Gastroesophageal sphincter (tissue), 4 donors: ENCODE results near the gene PLXDC1. TPM values are rescaled to one million over a fixed set of nuclear protein-coding genes. Genes with fewer than 3 reads are reported as not detected.
"Not testable (repeated sequence)": the region's sequence is repeated elsewhere in the genome, so short reads cannot be mapped to it uniquely, and the experiment has no call there.

Source experiments
- ATAC-seq: fragments of 150-250 bp; one replicate; pipeline ENCODE4 v1.9.1; 2016; ENCODE audit warnings: mild to moderate bottlenecking, moderate library complexity
- H3K27ac ChIP-seq, 4 donors: fragments of 200-600 bp; sonication (generic) in 3 of 4; 1 replicate in 3 of 4; 2 replicates in 1 of 4; pipeline ENCODE4 v1.5.1; 2016 to 2019
- H3K27me3 ChIP-seq: fragments of 200-600 bp; sonication (generic); one replicate; pipeline ENCODE4 v1.5.1; 2019
- H3K36me3 ChIP-seq, 2 donors: fragments of 200-600 bp; sonication (generic); one replicate each; pipeline ENCODE4 v1.5.1; 2019; ENCODE audit warnings: control low read depth in 1 of 2
- H3K4me1 ChIP-seq, 3 donors: fragments of 200-600 bp; sonication (generic); 1 replicate in 2 of 3; 2 replicates in 1 of 3; pipeline ENCODE4 v1.5.1; 2016 to 2019; ENCODE audit warnings: control low read depth in 2 of 3
- H3K4me3 ChIP-seq, 2 donors: fragments of 200-600 bp; sonication (generic); one replicate each; pipeline ENCODE4 v1.5.1; 2019; ENCODE audit warnings: mild to moderate bottlenecking in 1 of 2, moderate library complexity in 1 of 2
- H3K9me3 ChIP-seq, 3 donors: fragments of 200-600 bp; sonication (generic); one replicate each; pipeline ENCODE4 v1.5.1; 2017 to 2019; ENCODE audit warnings: control low read depth in 2 of 3
- EP300 ChIP-seq: sonication (generic); formaldehyde crosslinking; IDR thresholded peaks from one replicate; pipeline ENCODE4 v1.6.1; 2017; ENCODE audit warnings: antibody characterized with exemption, mild to moderate bottlenecking
- POLR2A ChIP-seq, 2 donors: fragments of 450-650 bp; IDR thresholded peaks; one replicate each; pipeline ENCODE4 v1.6.1; 2017; ENCODE audit warnings: antibody characterized with exemption in 2 of 2, mild to moderate bottlenecking in 2 of 2, moderate library complexity in 1 of 2
- POLR2AphosphoS5 ChIP-seq: sonication (generic); formaldehyde crosslinking; IDR thresholded peaks from one replicate; pipeline ENCODE4 v1.6.1; 2017; ENCODE audit warnings: antibody characterized with exemption
- WGBS, 2 donors: methylation state at CpG; one replicate each; pipeline ENCODE4 v1.1.5; 2018; ENCODE audit warnings: low coverage in 1 of 2; 5-methylcytosine and 5-hydroxymethylcytosine counted together
- total RNA-seq, 4 donors: library from RNA; depleted of rRNA; stranded (reverse); fragments of >200 nt; gene quantifications; one replicate each; pipeline ENCODE4 v1.1.0, GENCODE V29; 2016
- TF ChIP-seq, protein P1 (sequence below), 4 experiments: fragments of 200-600 bp in 2 of 4; fragments of 450-650 bp in 2 of 4; sonication (generic) in 1 of 4; IDR thresholded peaks; one replicate each; pipeline ENCODE4 v1.5.1; 2017 to 2019; ENCODE audit warnings: antibody characterized with exemption in 4 of 4, mild to moderate bottlenecking in 2 of 4, moderate library complexity in 2 of 4

PLXDC1 gene
- total RNA-seq, 4 donors from 2014 or later: 5.5 to 21.6 (median 17.4) TPM

DNA sequence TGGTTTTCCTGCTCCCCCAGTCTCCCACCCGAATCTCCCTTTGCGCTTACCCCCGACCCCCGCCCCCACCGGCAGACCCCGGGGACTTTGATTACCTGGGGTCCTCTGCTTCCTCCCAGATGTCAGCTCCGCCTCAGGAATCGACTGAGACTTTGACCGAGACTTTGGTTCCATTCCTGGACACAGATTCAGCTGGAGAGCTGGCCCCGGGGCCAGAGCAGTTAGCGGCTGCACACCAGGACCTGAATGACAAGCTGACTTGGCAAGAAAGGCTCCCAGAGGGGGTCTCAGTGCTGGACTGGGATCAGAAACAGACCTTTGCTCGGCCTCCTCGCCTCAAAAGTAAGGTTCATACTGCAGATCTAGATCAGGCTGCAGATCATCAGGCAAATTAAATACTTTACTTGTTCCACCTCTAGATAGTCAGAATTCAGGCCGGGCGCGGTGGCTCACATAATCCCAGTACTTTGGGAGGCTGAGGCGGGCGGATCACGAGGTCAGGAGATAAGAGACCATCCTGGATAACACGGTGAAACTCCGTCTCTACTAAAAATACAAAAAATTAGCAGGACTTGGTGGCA lies 123.9 kb downstream of the PLXDC1 start:
- WGBS, 2 donors: 35 to 71% methylated on average over 4 to 7 of the region's 21 CpGs
- Histone ChIP-seq H3K4me1 (peaks cover 0 to 16% (median 8%) of the 10 kb centered on the region in 3 donors), H3K27ac (peak overlapping the region in 3 of 4 donors; percentile 49 to 72 (median 60)), H3K36me3 (no peaks in the 10 kb centered on the region), H3K4me3 (peak overlapping the region; percentile 12 to 55), H3K9me3 (no peaks in the 10 kb centered on the region), H3K27me3 (peaks cover 10% of the 10 kb centered on the region)
- peak; percentile 20 for ATAC-seq
- TF ChIP-seq POLR2A (IDR thresholded peaks at IDR 0.05) (no peak), POLR2AphosphoS5 (no peak), EP300 (no peak)
- TF ChIP-seq, protein P1, sequence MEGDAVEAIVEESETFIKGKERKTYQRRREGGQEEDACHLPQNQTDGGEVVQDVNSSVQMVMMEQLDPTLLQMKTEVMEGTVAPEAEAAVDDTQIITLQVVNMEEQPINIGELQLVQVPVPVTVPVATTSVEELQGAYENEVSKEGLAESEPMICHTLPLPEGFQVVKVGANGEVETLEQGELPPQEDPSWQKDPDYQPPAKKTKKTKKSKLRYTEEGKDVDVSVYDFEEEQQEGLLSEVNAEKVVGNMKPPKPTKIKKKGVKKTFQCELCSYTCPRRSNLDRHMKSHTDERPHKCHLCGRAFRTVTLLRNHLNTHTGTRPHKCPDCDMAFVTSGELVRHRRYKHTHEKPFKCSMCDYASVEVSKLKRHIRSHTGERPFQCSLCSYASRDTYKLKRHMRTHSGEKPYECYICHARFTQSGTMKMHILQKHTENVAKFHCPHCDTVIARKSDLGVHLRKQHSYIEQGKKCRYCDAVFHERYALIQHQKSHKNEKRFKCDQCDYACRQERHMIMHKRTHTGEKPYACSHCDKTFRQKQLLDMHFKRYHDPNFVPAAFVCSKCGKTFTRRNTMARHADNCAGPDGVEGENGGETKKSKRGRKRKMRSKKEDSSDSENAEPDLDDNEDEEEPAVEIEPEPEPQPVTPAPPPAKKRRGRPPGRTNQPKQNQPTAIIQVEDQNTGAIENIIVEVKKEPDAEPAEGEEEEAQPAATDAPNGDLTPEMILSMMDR (IDR thresholded peaks at IDR 0.05): no peak

DNA sequence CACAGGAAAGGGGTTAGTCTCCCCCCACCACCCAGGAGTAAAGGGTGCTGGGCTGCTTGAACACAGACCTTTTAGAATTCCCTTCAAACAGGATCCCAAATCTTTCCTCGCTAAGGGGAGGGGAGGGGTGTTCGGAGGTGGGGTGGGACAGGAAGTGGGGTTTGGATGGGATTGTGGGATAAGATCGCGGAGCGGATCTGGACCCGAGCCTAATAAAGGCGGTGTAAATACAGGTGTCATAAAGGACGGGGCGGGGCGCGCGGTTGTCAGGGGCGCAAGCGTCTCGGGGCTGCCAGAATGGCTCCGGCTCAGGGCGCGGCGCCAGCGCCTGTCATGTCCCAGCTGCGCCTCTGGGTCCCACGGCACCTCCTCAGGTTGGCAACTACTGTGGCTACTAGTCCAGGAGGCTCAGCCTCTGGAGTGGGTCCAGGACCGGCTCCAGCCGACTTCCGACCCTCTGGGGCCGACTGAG lies 124.4 kb downstream of the PLXDC1 start:
- WGBS, 2 donors: 0 to 1% methylated on average over 9 to 10 of the region's 26 CpGs
- Histone ChIP-seq H3K36me3 (no peaks in the 10 kb centered on the region), H3K4me3 (peak overlapping the region; percentile 12 to 55), H3K9me3 (no peaks in the 10 kb centered on the region), H3K27me3 (peaks cover 10% of the 10 kb centered on the region), H3K27ac (peak overlapping the region in 3 of 4 donors; percentile 49 to 72 (median 60)), H3K4me1 (peaks cover 0 to 16% (median 8%) of the 10 kb centered on the region in 3 donors)
- no peak for TF ChIP-seq EP300
- no peak for TF ChIP-seq POLR2AphosphoS5
- TF ChIP-seq, protein P1 (IDR thresholded peaks at IDR 0.05): peak in 2 of 4 experiments; percentile 11 to 20
- no peak for TF ChIP-seq POLR2A (IDR thresholded peaks at IDR 0.05)
- peak; percentile 86 for ATAC-seq

DNA sequence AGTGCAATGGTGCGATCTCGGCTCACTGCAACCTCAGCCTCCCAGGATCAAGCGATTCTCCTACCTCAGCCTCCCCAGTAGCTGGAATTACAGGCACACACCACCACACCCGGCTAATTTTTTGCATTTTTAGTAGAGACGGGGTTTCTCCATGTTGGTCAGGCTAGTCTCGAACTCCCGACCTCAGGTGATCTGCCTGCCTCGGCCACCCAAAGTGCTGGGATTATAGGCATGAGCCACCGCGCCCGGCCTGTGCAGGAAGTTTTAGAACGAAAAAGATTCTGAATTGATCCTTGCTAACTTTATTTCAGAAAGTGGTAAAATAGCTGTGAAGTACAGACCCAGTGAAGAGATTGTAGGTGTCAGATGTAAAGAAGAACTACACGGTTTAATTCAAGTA lies 125.1 kb downstream of the PLXDC1 start:
- Histone ChIP-seq H3K27ac (peak overlapping the region in 2 of 4 donors; percentile 49 to 60), H3K4me1 (peaks cover 0 to 16% (median 8%) of the 10 kb centered on the region in 3 donors)
- not testable (repeated sequence) for ATAC-seq, H3K36me3 ChIP-seq, H3K4me3 ChIP-seq, H3K9me3 ChIP-seq, H3K27me3 ChIP-seq
- 79 to 81% methylated on average over 2 to 12 of the region's 13 CpGs for WGBS, 2 donors

DNA sequence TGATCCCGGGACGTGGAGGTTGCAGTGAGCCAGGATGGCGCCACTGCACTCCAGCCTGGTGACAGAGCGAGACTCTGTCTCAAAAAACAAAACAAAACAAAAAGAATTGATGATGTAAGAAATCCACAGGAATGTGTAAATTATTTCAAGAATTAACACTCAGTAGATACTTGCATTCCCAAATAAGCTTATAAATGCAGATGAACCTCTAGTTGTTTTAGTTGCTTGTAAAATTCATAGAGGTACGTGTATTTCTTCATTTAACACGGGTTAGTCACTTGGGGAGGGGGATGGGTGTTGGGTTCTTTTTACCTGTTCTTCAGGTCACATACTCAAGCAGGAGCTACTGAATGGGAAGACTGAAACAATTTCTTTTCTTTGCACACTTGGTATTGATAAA lies 128.5 kb downstream of the PLXDC1 start:
- no peaks in the 10 kb centered on the region for H3K36me3 ChIP-seq
- no peak overlapping the region for H3K27ac ChIP-seq
- no peak overlapping the region for H3K4me3 ChIP-seq
- H3K9me3 ChIP-seq: no peaks in the 10 kb centered on the region
- WGBS, 2 donors: 89 to 93% methylated on average over 6 of the region's 6 CpGs
- ATAC-seq: no peak
- peaks cover 0 to 24% (median 8%) of the 10 kb centered on the region in 3 donors for H3K4me1 ChIP-seq
- no peak for TF ChIP-seq POLR2A (IDR thresholded peaks at IDR 0.05)
- TF ChIP-seq POLR2AphosphoS5: no peak
- TF ChIP-seq, protein P1 (IDR thresholded peaks at IDR 0.05): no peak
- TF ChIP-seq EP300: no peak
- peaks cover 7% of the 10 kb centered on the region for H3K27me3 ChIP-seq

DNA sequence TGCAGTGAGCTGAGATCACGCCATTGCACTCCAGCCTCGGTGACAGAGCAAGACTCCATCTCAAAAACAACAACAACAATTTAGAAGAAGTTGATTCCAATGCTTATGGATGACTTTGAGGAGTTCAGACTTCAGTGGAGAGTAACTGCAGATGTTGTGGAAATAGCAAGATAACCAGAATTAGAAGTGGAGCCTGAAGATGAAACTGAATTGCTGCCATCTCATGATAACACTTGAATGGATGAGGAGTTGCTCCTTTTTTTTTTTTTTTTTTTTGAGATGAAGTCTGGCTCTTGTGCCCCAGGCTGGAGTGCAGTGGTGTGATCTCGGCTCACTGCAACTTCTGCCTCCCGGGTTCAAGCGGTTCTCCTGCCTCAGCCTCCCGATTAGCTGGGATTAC lies 131.4 kb downstream of the PLXDC1 start:
- ATAC-seq, H3K9me3 ChIP-seq, H3K27me3 ChIP-seq, H3K27ac ChIP-seq, H3K36me3 ChIP-seq, H3K4me3 ChIP-seq: not testable (repeated sequence)
- peaks cover 0 to 12% (median 0%) of the 10 kb centered on the region in 3 donors for H3K4me1 ChIP-seq
- 95 to 100% methylated on average over 2 to 6 of the region's 6 CpGs for WGBS, 2 donors
